IMR-90 (cell line): ENCODE data around the gene RALGAPB.

Experiments used
- CEBPB ChIP-seq: IDR thresholded peaks from 2 replicates; pipeline ENCODE4 v1.6.1; 2012; ENCODE audit warnings: low read depth, low read length, improper control_type of control experiment
- FOS ChIP-seq: fragments of 150-350 bp; IDR thresholded peaks from 2 replicates; pipeline ENCODE4 v1.6.1; 2016; ENCODE audit warnings: low read depth, low read length
- MAFK ChIP-seq: IDR thresholded peaks from 2 replicates; pipeline ENCODE4 v1.6.1; 2012; ENCODE audit warnings: low read depth, low read length, improper control_type of control experiment
- MXI1 ChIP-seq: IDR thresholded peaks from 2 replicates; pipeline ENCODE4 v1.6.1; 2012; ENCODE audit warnings: low read depth, mild to moderate bottlenecking, low read length, moderate library complexity, borderline replicate concordance
- NFE2L2 ChIP-seq: fragments of 150-350 bp; IDR thresholded peaks from 2 replicates; pipeline ENCODE4 v1.6.1; 2016; ENCODE audit warnings: low read depth, mild to moderate bottlenecking, low read length
- POLR2A ChIP-seq: IDR thresholded peaks from 2 replicates; pipeline ENCODE4 v1.6.1; 2012; ENCODE audit warnings: mild to moderate bottlenecking, low read depth, low read length
- RCOR1 ChIP-seq: IDR thresholded peaks from 2 replicates; pipeline ENCODE4 v1.6.1; 2012; ENCODE audit warnings: mild to moderate bottlenecking, low read length, improper control_type of control experiment; ENCODE audit not compliant: insufficient replicate concordance
- RFX5 ChIP-seq: IDR thresholded peaks from 2 replicates; pipeline ENCODE4 v1.8.0; 2012; ENCODE audit warnings: low read depth, mild to moderate bottlenecking, low read length, moderate library complexity
- SMC3 ChIP-seq: fragments of 150-350 bp; IDR thresholded peaks from 2 replicates; pipeline ENCODE4 v1.6.1; 2016; ENCODE audit warnings: low read depth, mild to moderate bottlenecking, antibody characterized with exemption, low read length, moderate library complexity
- TF ChIP-seq, protein P1 (sequence below): fragments of 150-350 bp; IDR thresholded peaks from 2 replicates; pipeline ENCODE4 v1.6.1; 2016; ENCODE audit warnings: low read depth, mild to moderate bottlenecking, low read length, moderate library complexity, borderline replicate concordance
- TF ChIP-seq, protein P2 (sequence below): conservative IDR thresholded peaks from 2 replicates; pipeline ENCODE4 v1.5.1; 2012; ENCODE audit warnings: mild to moderate bottlenecking, low read depth, low read length, improper control_type of control experiment
- TF ChIP-seq, protein P3 (sequence below): fragments of 150-350 bp; IDR thresholded peaks from 2 replicates; pipeline ENCODE4 v1.6.1; 2017; ENCODE audit warnings: mild to moderate bottlenecking, antibody characterized with exemption, low read length, low read depth

DNA sequence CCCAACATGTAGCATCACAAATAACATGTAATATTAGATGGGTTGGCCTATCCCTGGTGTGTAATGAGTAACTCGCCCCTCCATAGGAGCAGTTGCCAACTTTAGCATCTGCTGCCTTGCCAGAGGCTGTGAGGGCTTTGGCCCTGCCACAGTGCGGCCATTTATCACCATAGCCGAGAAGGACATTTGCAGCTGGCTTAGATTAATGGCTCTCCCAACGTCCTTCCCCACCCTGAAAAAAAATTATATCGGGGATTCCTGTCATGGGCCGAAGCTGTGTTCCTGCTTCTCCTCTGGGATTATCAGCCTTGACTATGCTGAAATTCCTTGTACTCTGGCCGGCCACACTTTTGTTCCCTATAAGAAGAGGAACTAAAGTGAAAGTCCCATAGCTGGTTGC is 100.8 kb downstream of the RALGAPB start:
- TF ChIP-seq, protein P1, sequence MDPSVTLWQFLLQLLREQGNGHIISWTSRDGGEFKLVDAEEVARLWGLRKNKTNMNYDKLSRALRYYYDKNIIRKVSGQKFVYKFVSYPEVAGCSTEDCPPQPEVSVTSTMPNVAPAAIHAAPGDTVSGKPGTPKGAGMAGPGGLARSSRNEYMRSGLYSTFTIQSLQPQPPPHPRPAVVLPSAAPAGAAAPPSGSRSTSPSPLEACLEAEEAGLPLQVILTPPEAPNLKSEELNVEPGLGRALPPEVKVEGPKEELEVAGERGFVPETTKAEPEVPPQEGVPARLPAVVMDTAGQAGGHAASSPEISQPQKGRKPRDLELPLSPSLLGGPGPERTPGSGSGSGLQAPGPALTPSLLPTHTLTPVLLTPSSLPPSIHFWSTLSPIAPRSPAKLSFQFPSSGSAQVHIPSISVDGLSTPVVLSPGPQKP, result no peak
- TF ChIP-seq, protein P2, sequence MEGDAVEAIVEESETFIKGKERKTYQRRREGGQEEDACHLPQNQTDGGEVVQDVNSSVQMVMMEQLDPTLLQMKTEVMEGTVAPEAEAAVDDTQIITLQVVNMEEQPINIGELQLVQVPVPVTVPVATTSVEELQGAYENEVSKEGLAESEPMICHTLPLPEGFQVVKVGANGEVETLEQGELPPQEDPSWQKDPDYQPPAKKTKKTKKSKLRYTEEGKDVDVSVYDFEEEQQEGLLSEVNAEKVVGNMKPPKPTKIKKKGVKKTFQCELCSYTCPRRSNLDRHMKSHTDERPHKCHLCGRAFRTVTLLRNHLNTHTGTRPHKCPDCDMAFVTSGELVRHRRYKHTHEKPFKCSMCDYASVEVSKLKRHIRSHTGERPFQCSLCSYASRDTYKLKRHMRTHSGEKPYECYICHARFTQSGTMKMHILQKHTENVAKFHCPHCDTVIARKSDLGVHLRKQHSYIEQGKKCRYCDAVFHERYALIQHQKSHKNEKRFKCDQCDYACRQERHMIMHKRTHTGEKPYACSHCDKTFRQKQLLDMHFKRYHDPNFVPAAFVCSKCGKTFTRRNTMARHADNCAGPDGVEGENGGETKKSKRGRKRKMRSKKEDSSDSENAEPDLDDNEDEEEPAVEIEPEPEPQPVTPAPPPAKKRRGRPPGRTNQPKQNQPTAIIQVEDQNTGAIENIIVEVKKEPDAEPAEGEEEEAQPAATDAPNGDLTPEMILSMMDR, result no peak
- TF ChIP-seq CEBPB (no peak), POLR2A (no peak), MXI1 (no peak), MAFK (no peak), NFE2L2 (no peak), RFX5 (no peak), SMC3 (no peak), FOS (no peak), RCOR1 (no peak)
- TF ChIP-seq, protein P3, sequence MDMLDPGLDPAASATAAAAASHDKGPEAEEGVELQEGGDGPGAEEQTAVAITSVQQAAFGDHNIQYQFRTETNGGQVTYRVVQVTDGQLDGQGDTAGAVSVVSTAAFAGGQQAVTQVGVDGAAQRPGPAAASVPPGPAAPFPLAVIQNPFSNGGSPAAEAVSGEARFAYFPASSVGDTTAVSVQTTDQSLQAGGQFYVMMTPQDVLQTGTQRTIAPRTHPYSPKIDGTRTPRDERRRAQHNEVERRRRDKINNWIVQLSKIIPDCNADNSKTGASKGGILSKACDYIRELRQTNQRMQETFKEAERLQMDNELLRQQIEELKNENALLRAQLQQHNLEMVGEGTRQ, result no peak
